ENCODE results near the gene P2RY14. TPM values are rescaled to one million over a fixed set of nuclear protein-coding genes. Genes with fewer than 3 reads are reported as not detected.

P2RY14 gene
- total RNA-seq, 2 donors from 2014 or later = 0.09 to 0.28 TPM

- intact Hi-C loops (cut with DNase I) = no loop called here
- no peaks in the 10 kb centered on the region for H3K36me3 ChIP-seq
- TF ChIP-seq POLR2A (IDR thresholded peaks at IDR 0.05) = no peak
- no peak for TF ChIP-seq POLR2AphosphoS5 (IDR thresholded peaks at IDR 0.05)
- TF ChIP-seq CTCF (IDR thresholded peaks at IDR 0.05) = no peak
- no peaks in the 10 kb centered on the region for H3K27me3 ChIP-seq (replicated peaks; ENCODE audit: insufficient read depth)
- no peak overlapping the region for H3K4me3 ChIP-seq
- H3K9me3 ChIP-seq = no peaks in the 10 kb centered on the region
- H3K27ac ChIP-seq = no peak overlapping the region
- no peaks in the 10 kb centered on the region for H3K4me1 ChIP-seq (replicated peaks)
- DNase-seq (ENCODE audit: low spot score) = no peak
Measured at GRCh38 chr3:151196434-151196833, 81.9 kb downstream of the P2RY14 start.

- no peak overlapping the region for H3K27ac ChIP-seq
- intact Hi-C loops (cut with DNase I) = no loop called here
- TF ChIP-seq POLR2A (IDR thresholded peaks at IDR 0.05) = no peak
- TF ChIP-seq POLR2AphosphoS5 (IDR thresholded peaks at IDR 0.05) = no peak
- TF ChIP-seq CTCF (IDR thresholded peaks at IDR 0.05) = no peak
- H3K4me1 ChIP-seq (replicated peaks) = no peaks in the 10 kb centered on the region
- no peaks in the 10 kb centered on the region for H3K9me3 ChIP-seq
- no peak overlapping the region for H3K4me3 ChIP-seq
- H3K27me3 ChIP-seq (replicated peaks; ENCODE audit: insufficient read depth) = no peaks in the 10 kb centered on the region
- WGBS = 27% methylated on average over 1 of the region's 1 CpG
- no peaks in the 10 kb centered on the region for H3K36me3 ChIP-seq
- DNase-seq (ENCODE audit: low spot score) = no peak
Measured at GRCh38 chr3:151195826-151196225, 82.5 kb downstream of the P2RY14 start.

GRCh38 chr3:151192545-151192944 is 85.8 kb downstream of the P2RY14 start:
- no peak for TF ChIP-seq POLR2A (IDR thresholded peaks at IDR 0.05)
- no peak for TF ChIP-seq CTCF (IDR thresholded peaks at IDR 0.05)
- TF ChIP-seq POLR2AphosphoS5 (IDR thresholded peaks at IDR 0.05) = no peak
- intact Hi-C loops (cut with DNase I) = no loop called here
- Histone ChIP-seq H3K9me3 (no peaks in the 10 kb centered on the region), H3K27ac (no peak overlapping the region), H3K4me3 (no peak overlapping the region), H3K36me3 (no peaks in the 10 kb centered on the region), H3K4me1 (replicated peaks) (no peaks in the 10 kb centered on the region), H3K27me3 (replicated peaks; ENCODE audit: insufficient read depth) (no peaks in the 10 kb centered on the region)
- DNase-seq (ENCODE audit: low spot score) = no peak
- WGBS = 91% methylated on average over 6 of the region's 6 CpGs

- 86% methylated on average over 1 of the region's 1 CpG for WGBS
- intact Hi-C loops (cut with DNase I) = no loop called here
- no peak overlapping the region for H3K27ac ChIP-seq
Measured at GRCh38 chr3:151191095-151191494, 87.2 kb downstream of the P2RY14 start.

More at GRCh38 chr3:151191095-151191494, 87.2 kb downstream of the P2RY14 start:
- H3K4me3 ChIP-seq = no peak overlapping the region
- no peaks in the 10 kb centered on the region for H3K36me3 ChIP-seq
- no peak for DNase-seq (ENCODE audit: low spot score)
- H3K27me3 ChIP-seq (replicated peaks; ENCODE audit: insufficient read depth) = no peaks in the 10 kb centered on the region
- TF ChIP-seq POLR2AphosphoS5 (IDR thresholded peaks at IDR 0.05) (no peak), CTCF (IDR thresholded peaks at IDR 0.05) (no peak), POLR2A (IDR thresholded peaks at IDR 0.05) (no peak)
- H3K9me3 ChIP-seq = no peaks in the 10 kb centered on the region
- H3K4me1 ChIP-seq (replicated peaks) = no peaks in the 10 kb centered on the region

Measured in prostate gland (tissue), 2 donors.